ENCODE measurements around the gene CCN5.
A peak's percentile ranks its signal among the peaks of the same experiment; 100 is the strongest.

CCN5 gene

GRCh38 chr20:44714102-44714700 is 968 bp upstream of the CCN5 start:
- peak overlapping the region; percentile 56 for H3K27ac ChIP-seq
- TF ChIP-seq CTCF (conservative IDR thresholded peaks at IDR 0.05): no peak

GRCh38 chr20:44715499-44716308 is 535 bp downstream of the CCN5 start:
- peak overlapping the region; percentile 56; the same call in 1 of the 2 replicates for H3K27ac ChIP-seq
- TF ChIP-seq CTCF (conservative IDR thresholded peaks at IDR 0.05): no peak

- no peak overlapping the region for H3K27ac ChIP-seq
- TF ChIP-seq CTCF (conservative IDR thresholded peaks at IDR 0.05): no peak
Observed at GRCh38 chr20:44716309-44717106, 1.3 kb downstream of the CCN5 start.

GRCh38 chr20:44717986-44718385 is 2.8 kb downstream of the CCN5 start:
- no peak overlapping the region for H3K27ac ChIP-seq
- peak; percentile 23; the same call in 1 of the 2 replicates for TF ChIP-seq CTCF (conservative IDR thresholded peaks at IDR 0.05)

GRCh38 chr20:44719841-44720240 is 4.7 kb downstream of the CCN5 start:
- TF ChIP-seq CTCF (conservative IDR thresholded peaks at IDR 0.05): no peak
- no peak overlapping the region for H3K27ac ChIP-seq

- no peak for TF ChIP-seq CTCF (conservative IDR thresholded peaks at IDR 0.05)
- H3K27ac ChIP-seq: no peak overlapping the region
Observed at GRCh38 chr20:44720621-44720996, 5.4 kb downstream of the CCN5 start.

All from VCaP (cell line).